BLaER1 treated with 17β-estradiol and CSF1 and Interleukin-3, amounts not matched to agents 10 nM and 100 nM (cell line): ENCODE results near the gene AGFG1.
A peak's percentile ranks its signal among the peaks of the same experiment; 100 is the strongest.
"Not testable (repeated sequence)": the region's sequence is repeated elsewhere in the genome, so short reads cannot be mapped to it uniquely, and the experiment has no call there.

ENCODE experiments used
- H3K27ac ChIP-seq, 11 experiments: shearing (Covaris generic); formaldehyde crosslinking; 2 replicates each; pipeline ENCODE4 v1.8.1; 2022
- H3K27me3 ChIP-seq, 11 experiments: shearing (Covaris generic); formaldehyde crosslinking; 2 replicates each; pipeline ENCODE4 v1.8.1; 2022
- H3K36me3 ChIP-seq, 11 experiments: shearing (Covaris generic); formaldehyde crosslinking; 2 replicates each; pipeline ENCODE4 v1.8.1; 2022
- H3K4me1 ChIP-seq, 10 experiments: shearing (Covaris generic); formaldehyde crosslinking; 2 replicates each; pipeline ENCODE4 v1.8.1; 2022
- H3K4me2 ChIP-seq, 11 experiments: shearing (Covaris generic); formaldehyde crosslinking; 2 replicates each; pipeline ENCODE4 v1.8.1; 2022
- H3K4me3 ChIP-seq, 10 experiments: shearing (Covaris generic); formaldehyde crosslinking; 2 replicates each; pipeline ENCODE4 v1.8.1; 2022
- H3K9ac ChIP-seq, 11 experiments: shearing (Covaris generic); formaldehyde crosslinking; 2 replicates each; pipeline ENCODE4 v1.8.1; 2022
- H3K9me3 ChIP-seq, 11 experiments: shearing (Covaris generic); formaldehyde crosslinking; replicated peaks in 1 of 11; 2 replicates each; pipeline ENCODE4 v1.8.1; 2022
- H4K20me1 ChIP-seq, 11 experiments: shearing (Covaris generic); formaldehyde crosslinking; 2 replicates each; pipeline ENCODE4 v1.8.1; 2022
- Cebpa-rat ChIP-seq, 11 experiments: shearing (Covaris generic); IDR thresholded peaks; 2 replicates each; pipeline ENCODE4 v1.8.1; 2022

The AGFG1 gene

DNA sequence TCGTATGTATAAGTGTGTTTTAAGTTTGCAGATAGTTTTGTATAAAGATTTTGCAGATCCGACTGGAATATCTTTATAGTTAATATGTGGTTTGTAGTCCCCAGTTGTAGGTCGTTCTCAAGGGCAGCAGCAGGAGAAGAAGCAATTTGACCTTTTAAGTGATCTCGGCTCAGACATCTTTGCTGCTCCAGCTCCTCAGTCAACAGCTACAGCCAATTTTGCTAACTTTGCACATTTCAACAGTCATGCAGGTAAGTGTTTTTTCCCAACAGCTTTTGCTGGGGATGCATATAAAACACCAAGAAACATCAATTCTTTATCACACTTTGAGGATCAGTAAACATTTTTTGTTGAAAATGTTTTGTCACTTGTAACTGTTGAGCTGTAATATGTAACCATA lies 52.7 kb downstream of the AGFG1 start:
- H3K36me3 ChIP-seq: peaks cover 85 to 100% (median 95%) of the 10 kb centered on the region in 11 experiments
- H3K4me1 ChIP-seq: peaks cover 0 to 21% (median 7%) of the 10 kb centered on the region in 10 experiments; a peak in 11 of 20 replicates
- no peaks in the 10 kb centered on the region for H3K27me3 ChIP-seq
- TF ChIP-seq Cebpa-rat (IDR thresholded peaks at IDR 0.05): no peak
- peaks cover 34 to 100% (median 67%) of the 10 kb centered on the region in 11 experiments for H4K20me1 ChIP-seq
- no peak overlapping the region for H3K4me3 ChIP-seq
- H3K9ac ChIP-seq: no peak overlapping the region
- no peaks in the 10 kb centered on the region for H3K9me3 ChIP-seq
- no peak overlapping the region for H3K4me2 ChIP-seq
- no peak overlapping the region for H3K27ac ChIP-seq

DNA sequence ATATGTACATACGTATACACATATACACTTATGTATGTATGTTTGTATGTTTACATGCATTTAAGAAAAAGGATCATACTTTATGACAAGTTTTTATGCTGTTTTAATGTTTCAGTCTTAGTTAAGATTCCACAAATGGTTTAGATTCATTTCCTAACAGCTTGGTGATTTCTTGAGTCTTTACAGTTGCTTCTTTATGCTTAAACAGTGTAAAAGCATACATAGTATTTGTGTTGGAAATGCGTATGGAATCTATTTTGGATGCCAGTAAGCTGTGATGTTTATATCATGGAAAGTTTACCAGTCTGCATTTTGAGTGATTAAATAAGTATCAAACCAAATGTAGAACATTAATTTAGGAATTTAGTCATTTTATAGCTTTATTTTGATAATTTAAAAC lies 55.4 kb downstream of the AGFG1 start:
- Histone ChIP-seq H3K27ac (no peak overlapping the region), H4K20me1 (peaks cover 12 to 98% (median 40%) of the 10 kb centered on the region in 11 experiments), H3K9me3 (no peaks in the 10 kb centered on the region), H3K9ac (no peak overlapping the region), H3K4me3 (no peak overlapping the region), H3K36me3 (peaks cover 70 to 100% (median 93%) of the 10 kb centered on the region in 11 experiments), H3K27me3 (no peaks in the 10 kb centered on the region), H3K4me1 (no peaks in the 10 kb centered on the region; a peak in 1 of 20 replicates), H3K4me2 (no peak overlapping the region)
- no peak for TF ChIP-seq Cebpa-rat (IDR thresholded peaks at IDR 0.05)

DNA sequence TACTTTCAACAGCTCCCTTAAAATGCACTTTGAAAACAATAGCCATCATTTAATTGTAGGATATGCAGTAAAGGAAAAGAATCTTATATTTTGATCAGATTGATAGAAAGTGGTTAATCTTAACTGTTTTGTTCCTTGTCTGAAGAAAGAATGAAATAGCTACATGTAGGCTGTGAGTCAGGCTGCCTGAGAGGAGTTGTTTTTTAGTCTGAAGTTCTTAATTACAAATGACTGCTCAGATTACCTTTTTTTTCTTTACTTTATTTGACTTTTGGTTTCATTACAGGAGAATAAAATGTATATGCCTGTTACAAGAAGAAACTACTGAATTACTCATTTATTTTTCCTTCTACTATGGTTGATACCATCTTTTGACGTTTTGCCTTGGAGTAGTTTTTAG lies 56.8 kb downstream of the AGFG1 start:
- no peak for TF ChIP-seq Cebpa-rat (IDR thresholded peaks at IDR 0.05)
- Histone ChIP-seq H3K4me2 (no peak overlapping the region), H3K36me3 (peaks cover 70 to 100% (median 93%) of the 10 kb centered on the region in 11 experiments), H4K20me1 (peaks cover 4 to 96% (median 25%) of the 10 kb centered on the region in 11 experiments; a peak in 16 of 22 replicates), H3K9me3 (no peaks in the 10 kb centered on the region), H3K4me1 (peaks cover 0 to 9% (median 0%) of the 10 kb centered on the region in 10 experiments; a peak in 4 of 20 replicates), H3K27ac (no peak overlapping the region), H3K9ac (no peak overlapping the region), H3K4me3 (no peak overlapping the region), H3K27me3 (no peaks in the 10 kb centered on the region)

DNA sequence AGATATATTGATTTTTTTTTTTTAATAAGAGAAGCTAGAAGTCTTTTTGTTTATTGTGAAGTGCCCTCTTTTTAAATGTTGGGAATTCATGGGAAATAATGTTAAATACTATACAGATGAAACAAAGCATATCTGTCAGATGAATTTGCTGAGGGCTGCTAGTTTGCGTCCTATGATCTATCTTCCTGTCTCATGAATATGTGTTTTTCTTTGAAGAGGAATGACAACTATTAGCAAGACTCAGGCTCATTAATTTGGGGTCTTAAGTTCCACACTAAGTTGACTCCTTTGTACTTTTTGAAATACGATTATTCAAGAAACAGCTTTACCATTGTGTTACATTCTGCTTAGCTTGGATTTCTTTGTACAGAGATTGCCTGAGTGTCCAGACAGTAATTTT lies 57.9 kb downstream of the AGFG1 start:
- no peaks in the 10 kb centered on the region for H3K27me3 ChIP-seq
- H4K20me1 ChIP-seq: peaks cover 0 to 96% (median 15%) of the 10 kb centered on the region in 11 experiments; a peak in 12 of 22 replicates
- H3K9ac ChIP-seq: no peak overlapping the region
- peaks cover 0 to 9% (median 0%) of the 10 kb centered on the region in 10 experiments; a peak in 4 of 20 replicates for H3K4me1 ChIP-seq
- TF ChIP-seq Cebpa-rat (IDR thresholded peaks at IDR 0.05): no peak
- no peak overlapping the region for H3K4me3 ChIP-seq
- peaks cover 70 to 100% (median 93%) of the 10 kb centered on the region in 11 experiments for H3K36me3 ChIP-seq
- H3K4me2 ChIP-seq: no peak overlapping the region
- H3K27ac ChIP-seq: no peak overlapping the region
- H3K9me3 ChIP-seq: no peaks in the 10 kb centered on the region

DNA sequence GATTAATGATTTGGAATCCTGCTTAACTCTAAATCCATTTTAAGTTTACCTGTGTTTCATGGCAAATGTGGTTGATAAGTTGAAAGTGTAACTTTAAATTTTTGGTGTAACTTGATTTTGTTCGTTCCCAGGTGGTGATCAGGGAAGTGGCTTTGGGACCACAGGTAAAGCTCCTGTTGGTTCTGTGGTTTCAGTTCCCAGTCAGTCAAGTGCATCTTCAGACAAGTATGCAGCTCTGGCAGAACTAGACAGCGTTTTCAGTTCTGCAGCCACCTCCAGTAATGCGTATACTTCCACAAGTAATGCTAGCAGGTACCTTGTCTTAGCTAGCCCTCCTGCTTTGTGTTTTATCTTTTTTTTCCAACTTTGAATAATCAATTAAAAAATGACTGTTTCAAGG lies 62.8 kb downstream of the AGFG1 start:
- no peak overlapping the region for H3K4me2 ChIP-seq
- TF ChIP-seq Cebpa-rat (IDR thresholded peaks at IDR 0.05): no peak
- H3K9me3 ChIP-seq: peaks cover 9 to 26% (median 10%) of the 10 kb centered on the region in 11 experiments
- H3K9ac ChIP-seq: no peak overlapping the region
- no peaks in the 10 kb centered on the region for H3K27me3 ChIP-seq
- no peak overlapping the region for H3K4me3 ChIP-seq
- H3K36me3 ChIP-seq: peaks cover 70 to 98% (median 90%) of the 10 kb centered on the region in 11 experiments
- H3K27ac ChIP-seq: no peak overlapping the region
- peaks cover 0 to 9% (median 0%) of the 10 kb centered on the region in 10 experiments; a peak in 4 of 20 replicates for H3K4me1 ChIP-seq
- H4K20me1 ChIP-seq: peaks cover 0 to 61% (median 6%) of the 10 kb centered on the region in 11 experiments; a peak in 10 of 22 replicates

DNA sequence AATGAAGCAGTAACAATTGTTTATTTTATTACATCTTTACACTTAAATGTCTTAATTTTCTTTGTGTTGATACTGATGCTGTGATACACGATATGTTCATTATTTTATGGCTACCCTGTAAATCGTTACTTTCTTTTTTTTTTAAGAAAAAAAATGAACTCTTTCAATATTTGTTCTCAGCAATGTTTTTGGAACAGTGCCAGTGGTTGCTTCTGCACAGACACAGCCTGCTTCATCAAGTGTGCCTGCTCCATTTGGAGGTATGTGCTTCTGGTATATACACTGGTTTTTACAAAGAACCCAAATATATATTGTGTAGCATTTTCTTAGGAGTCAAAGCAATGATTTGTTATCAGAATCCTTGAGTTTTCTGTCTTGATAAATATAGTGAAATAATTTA lies 64.5 kb downstream of the AGFG1 start:
- Histone ChIP-seq H4K20me1 (peaks cover 0 to 44% (median 5%) of the 10 kb centered on the region in 11 experiments; a peak in 9 of 22 replicates), H3K9ac (no peak overlapping the region), H3K36me3 (peaks cover 83 to 97% (median 90%) of the 10 kb centered on the region in 11 experiments), H3K9me3 (peaks cover 22 to 34% (median 27%) of the 10 kb centered on the region in 11 experiments), H3K27me3 (no peaks in the 10 kb centered on the region), H3K4me1 (peaks cover 0 to 9% (median 0%) of the 10 kb centered on the region in 10 experiments; a peak in 4 of 20 replicates), H3K4me3 (no peak overlapping the region), H3K27ac (no peak overlapping the region), H3K4me2 (no peak overlapping the region)
- TF ChIP-seq Cebpa-rat (IDR thresholded peaks at IDR 0.05): no peak

DNA sequence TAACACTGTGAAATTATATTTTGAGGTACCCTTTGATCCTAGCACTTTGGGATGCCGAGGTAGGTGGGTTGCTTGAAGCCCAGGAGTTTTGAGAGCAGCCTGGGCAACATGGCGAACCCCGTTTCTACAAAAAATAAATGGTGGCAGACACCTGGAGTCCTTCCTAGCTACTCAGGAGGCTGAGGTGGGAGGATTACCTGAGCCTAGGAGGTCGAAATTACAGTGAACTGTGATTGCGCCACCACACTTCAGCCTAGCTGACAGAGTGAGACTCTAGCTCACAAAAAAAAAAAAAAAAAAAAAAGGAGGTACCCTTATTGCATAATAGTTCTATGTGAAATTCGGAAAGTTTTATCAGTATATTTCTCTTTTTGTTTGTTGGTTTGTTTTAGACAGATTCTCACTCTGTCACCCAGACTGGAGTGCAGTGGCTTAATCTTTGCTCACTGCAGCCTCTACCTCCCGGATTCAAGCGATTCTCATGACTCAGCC lies 67.6 kb downstream of the AGFG1 start:
- Histone ChIP-seq H4K20me1 (peaks cover 0 to 42% (median under 1%) of the 10 kb centered on the region in 11 experiments; a peak in 9 of 22 replicates), H3K4me2 (no peak overlapping the region), H3K9ac (no peak overlapping the region), H3K27ac (no peak overlapping the region), H3K9me3 (peaks cover 22 to 34% (median 28%) of the 10 kb centered on the region in 11 experiments), H3K27me3 (no peaks in the 10 kb centered on the region), H3K36me3 (peaks cover 66 to 93% (median 82%) of the 10 kb centered on the region in 11 experiments), H3K4me1 (no peaks in the 10 kb centered on the region), H3K4me3 (0 out of 20 replicates have a peak overlapping the region, but pooled peaks of 2 of the 10 experiments have one; percentile 3 to 25)
- TF ChIP-seq Cebpa-rat (IDR thresholded peaks at IDR 0.05): peak in 1 of 11 experiments; percentile 59; a peak in 3 of 22 replicates

DNA sequence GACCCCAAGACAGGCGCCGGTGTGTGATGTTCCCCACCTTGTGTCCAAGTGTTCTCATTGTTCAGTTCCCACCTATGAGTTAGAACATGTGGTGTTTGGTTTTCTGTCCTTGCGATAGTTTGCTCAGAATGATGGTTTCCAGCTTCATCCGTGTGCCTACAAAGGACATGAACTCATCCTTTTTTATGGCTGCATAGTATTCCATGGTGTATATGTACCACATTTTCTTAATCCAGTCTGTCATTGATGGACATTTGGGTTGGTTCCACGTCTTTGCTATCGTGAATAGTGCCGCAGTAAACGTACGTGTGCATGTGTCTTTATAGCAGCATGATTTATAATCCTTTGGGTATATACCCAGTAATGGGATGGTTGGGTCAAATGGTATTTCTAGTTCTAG lies 68.4 kb downstream of the AGFG1 start:
- not testable (repeated sequence) for H3K27me3 ChIP-seq, H3K4me3 ChIP-seq, H3K4me2 ChIP-seq, H3K27ac ChIP-seq, H3K9ac ChIP-seq, H3K4me1 ChIP-seq
- Histone ChIP-seq H3K36me3 (peaks cover 66 to 93% (median 82%) of the 10 kb centered on the region in 11 experiments), H4K20me1 (peaks cover 0 to 42% (median 0%) of the 10 kb centered on the region in 11 experiments; a peak in 9 of 22 replicates), H3K9me3 (peaks cover 22 to 34% (median 28%) of the 10 kb centered on the region in 11 experiments)

DNA sequence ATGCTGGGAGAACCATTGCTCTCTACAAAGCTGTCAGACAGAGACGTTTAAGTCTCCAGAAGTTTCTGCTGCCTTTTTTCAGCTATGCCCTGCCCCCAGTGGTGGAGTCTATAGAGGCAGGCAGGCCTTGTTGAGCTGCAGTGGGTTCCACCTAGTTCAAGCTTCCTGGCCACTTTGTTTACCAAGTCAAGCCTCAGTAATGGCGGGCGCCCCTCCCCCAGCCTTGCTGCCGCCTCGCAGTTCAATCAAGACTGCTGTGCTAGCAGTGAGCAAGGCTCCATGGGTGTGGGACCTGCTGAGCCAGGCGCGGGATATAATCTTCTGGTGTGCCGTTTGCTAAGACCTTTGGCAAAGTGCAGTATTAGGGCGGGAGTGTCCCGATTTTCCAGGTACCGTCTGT lies 74.0 kb downstream of the AGFG1 start:
- H3K9me3 ChIP-seq: peaks cover 0 to 14% (median 4%) of the 10 kb centered on the region in 11 experiments; a peak in 9 of 22 replicates
- no peak overlapping the region for H3K4me3 ChIP-seq
- H3K4me1 ChIP-seq: no peaks in the 10 kb centered on the region
- H3K4me2 ChIP-seq: no peak overlapping the region
- TF ChIP-seq Cebpa-rat (IDR thresholded peaks at IDR 0.05): no peak
- H3K36me3 ChIP-seq: peaks cover 63 to 95% (median 81%) of the 10 kb centered on the region in 11 experiments
- peaks cover 0 to 87% (median 11%) of the 10 kb centered on the region in 11 experiments; a peak in 13 of 22 replicates for H4K20me1 ChIP-seq
- no peak overlapping the region for H3K27ac ChIP-seq
- no peaks in the 10 kb centered on the region for H3K27me3 ChIP-seq
- no peak overlapping the region for H3K9ac ChIP-seq
